ENCODE data around the gene AMMECR1. TPM values are rescaled to one million over a fixed set of nuclear protein-coding genes. Genes with fewer than 3 reads are reported as not detected.
A peak's percentile ranks its signal among the peaks of the same experiment; 100 is the strongest.

AMMECR1 gene
- total RNA-seq, 2 experiments from 2014 or later: 7.6 to 8.4 TPM

DNA sequence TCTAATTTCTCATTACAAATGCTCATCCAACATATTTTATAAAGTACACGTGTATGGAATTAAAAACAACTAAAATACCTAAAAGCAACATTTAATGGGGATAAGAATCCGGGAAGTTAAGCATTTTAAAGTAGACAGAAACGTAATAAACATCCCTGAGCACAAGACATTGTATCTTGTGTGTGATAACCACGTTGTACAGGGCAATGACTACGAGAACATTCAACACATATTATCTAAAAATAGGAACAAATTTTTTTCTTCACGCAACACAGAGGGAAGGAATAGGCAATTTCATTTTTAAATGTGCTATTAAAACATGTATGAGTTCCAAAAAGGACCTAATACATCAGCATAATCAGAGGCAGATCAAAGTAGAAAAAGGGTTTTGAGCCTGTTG lies 49.5 kb downstream of the AMMECR1 start:
- ATAC-seq (no peak), DNase-seq (no peak)
- Mint-ChIP-seq H3K4me1 (ENCODE audit: low read depth) (peaks cover 33% of the 10 kb centered on the region), H3K9me3 (no peaks in the 10 kb centered on the region), H3K4me3 (no peak overlapping the region), H3K27me3 (no peaks in the 10 kb centered on the region), H3K27ac (peak overlapping the region; percentile 67), H3K36me3 (ENCODE audit: low read depth) (peaks cover 2% of the 10 kb centered on the region)
- intact Hi-C loops (cut with micrococcal nuclease): no loop called here
- TF ChIP-seq, protein P1, sequence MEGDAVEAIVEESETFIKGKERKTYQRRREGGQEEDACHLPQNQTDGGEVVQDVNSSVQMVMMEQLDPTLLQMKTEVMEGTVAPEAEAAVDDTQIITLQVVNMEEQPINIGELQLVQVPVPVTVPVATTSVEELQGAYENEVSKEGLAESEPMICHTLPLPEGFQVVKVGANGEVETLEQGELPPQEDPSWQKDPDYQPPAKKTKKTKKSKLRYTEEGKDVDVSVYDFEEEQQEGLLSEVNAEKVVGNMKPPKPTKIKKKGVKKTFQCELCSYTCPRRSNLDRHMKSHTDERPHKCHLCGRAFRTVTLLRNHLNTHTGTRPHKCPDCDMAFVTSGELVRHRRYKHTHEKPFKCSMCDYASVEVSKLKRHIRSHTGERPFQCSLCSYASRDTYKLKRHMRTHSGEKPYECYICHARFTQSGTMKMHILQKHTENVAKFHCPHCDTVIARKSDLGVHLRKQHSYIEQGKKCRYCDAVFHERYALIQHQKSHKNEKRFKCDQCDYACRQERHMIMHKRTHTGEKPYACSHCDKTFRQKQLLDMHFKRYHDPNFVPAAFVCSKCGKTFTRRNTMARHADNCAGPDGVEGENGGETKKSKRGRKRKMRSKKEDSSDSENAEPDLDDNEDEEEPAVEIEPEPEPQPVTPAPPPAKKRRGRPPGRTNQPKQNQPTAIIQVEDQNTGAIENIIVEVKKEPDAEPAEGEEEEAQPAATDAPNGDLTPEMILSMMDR (IDR thresholded peaks at IDR 0.05): no peak
- ChIA-PET POLR2A (no interaction called here), CTCF (no interaction called here)

DNA sequence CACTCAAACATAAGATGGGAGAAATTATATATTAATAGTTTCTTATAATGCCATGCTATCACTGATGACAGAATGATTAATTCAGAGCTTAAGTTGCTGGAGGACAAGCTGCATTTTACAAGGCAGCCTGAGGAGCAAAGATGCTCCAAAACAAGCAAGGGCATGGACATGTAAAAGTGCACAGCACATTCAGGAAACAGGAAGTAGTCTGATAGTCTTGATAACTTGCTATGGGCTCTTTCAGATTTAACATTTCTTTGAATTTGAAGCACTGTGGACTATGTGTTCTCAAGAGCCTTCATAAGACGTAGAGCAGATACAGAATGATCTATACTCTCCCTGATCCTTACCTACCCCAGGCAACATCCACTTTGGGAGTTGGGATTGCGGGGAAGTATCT lies 50.0 kb downstream of the AMMECR1 start:
- ChIA-PET CTCF (no interaction called here), POLR2A (interaction anchor here (0.7 kb wide), 1 partner anchor 102 kb away, joined by 4 read pairs; no protein-coding TSS in a partner anchor)
- intact Hi-C loops (cut with micrococcal nuclease): no loop called here
- Mint-ChIP-seq H3K27me3 (no peaks in the 10 kb centered on the region), H3K9me3 (no peaks in the 10 kb centered on the region), H3K27ac (peak overlapping the region; percentile 67), H3K4me3 (no peak overlapping the region), H3K36me3 (ENCODE audit: low read depth) (peaks cover 2% of the 10 kb centered on the region), H3K4me1 (ENCODE audit: low read depth) (peaks cover 33% of the 10 kb centered on the region)
- ATAC-seq: no peak
- TF ChIP-seq, protein P1 (IDR thresholded peaks at IDR 0.05): no peak
- no peak for DNase-seq

DNA sequence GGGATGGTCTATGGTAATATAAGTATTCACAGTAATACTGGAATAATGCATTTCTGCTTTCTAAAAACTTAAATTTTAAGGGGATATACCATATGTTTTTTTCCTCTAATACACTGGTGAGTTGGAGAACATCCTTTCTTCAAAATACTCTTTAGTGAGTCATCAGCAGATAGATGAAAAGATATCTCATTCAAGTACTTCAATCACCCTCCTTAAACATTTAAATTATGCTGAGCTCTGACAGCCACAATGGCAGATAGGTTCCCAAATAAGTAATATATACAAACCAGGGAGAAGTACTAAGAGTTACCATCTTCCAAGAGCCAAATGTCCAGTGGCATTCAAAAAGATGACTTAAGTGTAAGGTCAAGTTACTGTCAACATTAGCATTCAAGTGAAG lies 52.2 kb downstream of the AMMECR1 start:
- ChIA-PET CTCF (no interaction called here), POLR2A (interaction anchor here (0.6 kb wide), 1 partner anchor 12 kb away, joined by 4 read pairs; no protein-coding TSS in a partner anchor)
- Mint-ChIP-seq H3K27me3 (no peaks in the 10 kb centered on the region), H3K4me3 (no peak overlapping the region), H3K9me3 (no peaks in the 10 kb centered on the region), H3K4me1 (ENCODE audit: low read depth) (peaks cover 30% of the 10 kb centered on the region), H3K36me3 (ENCODE audit: low read depth) (peaks cover 4% of the 10 kb centered on the region), H3K27ac (no peak overlapping the region)
- intact Hi-C loops (cut with micrococcal nuclease): no loop called here
- DNase-seq: no peak
- TF ChIP-seq, protein P1 (IDR thresholded peaks at IDR 0.05): no peak
- no peak for ATAC-seq

DNA sequence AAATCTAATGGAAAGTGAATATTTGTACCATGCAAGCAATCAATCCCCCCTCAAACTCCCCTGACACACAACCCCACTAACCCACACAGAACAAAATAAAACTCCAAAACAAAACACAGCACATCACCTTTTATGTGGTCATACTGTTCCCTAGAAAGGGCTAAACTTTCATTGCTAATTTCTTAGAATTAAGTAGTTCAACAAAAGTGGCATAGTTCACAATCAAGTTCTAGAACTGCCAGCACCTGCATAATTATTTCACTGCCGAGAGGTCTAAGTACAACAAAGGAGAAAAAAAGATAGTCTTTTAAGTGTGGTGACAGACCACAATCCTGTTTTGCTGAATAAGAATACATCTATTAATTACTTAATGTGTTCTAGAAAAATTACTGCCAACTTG lies 58.8 kb downstream of the AMMECR1 start:
- H3K36me3 Mint-ChIP-seq (ENCODE audit: low read depth): peaks cover 4% of the 10 kb centered on the region
- intact Hi-C loops (cut with micrococcal nuclease): no loop called here
- POLR2A ChIA-PET: no interaction called here
- H3K27ac Mint-ChIP-seq: no peak overlapping the region
- TF ChIP-seq, protein P1 (IDR thresholded peaks at IDR 0.05): no peak
- no peaks in the 10 kb centered on the region for H3K9me3 Mint-ChIP-seq
- DNase-seq (no peak), ATAC-seq (no peak)
- H3K4me3 Mint-ChIP-seq: no peak overlapping the region
- peaks cover 23% of the 10 kb centered on the region for H3K4me1 Mint-ChIP-seq (ENCODE audit: low read depth)
- no peaks in the 10 kb centered on the region for H3K27me3 Mint-ChIP-seq
- CTCF ChIA-PET: no interaction called here

DNA sequence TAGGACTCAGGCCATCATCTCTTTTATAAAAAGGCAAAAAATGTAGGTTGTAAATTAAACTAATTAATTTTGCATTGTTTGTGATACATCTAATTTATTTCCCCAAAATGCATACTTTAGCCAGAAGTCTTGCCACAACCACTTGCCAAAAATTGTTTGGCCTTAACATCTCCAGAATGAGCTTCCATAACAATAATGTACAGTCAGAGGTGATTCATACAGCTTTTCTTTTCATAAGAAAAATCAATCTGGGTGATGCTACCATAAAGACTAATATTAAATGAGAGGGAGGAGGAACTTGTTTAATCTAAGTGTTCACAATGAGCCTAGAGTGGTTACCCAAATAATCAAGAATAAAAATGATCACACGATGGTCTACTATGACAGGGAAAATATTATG lies 59.3 kb downstream of the AMMECR1 start:
- POLR2A ChIA-PET: no interaction called here
- peaks cover 1% of the 10 kb centered on the region for H3K36me3 Mint-ChIP-seq (ENCODE audit: low read depth)

More for the DNA sequence above, 59.3 kb downstream of the AMMECR1 start:
- H3K27ac Mint-ChIP-seq: no peak overlapping the region
- CTCF ChIA-PET: no interaction called here
- no peaks in the 10 kb centered on the region for H3K27me3 Mint-ChIP-seq
- peaks cover 23% of the 10 kb centered on the region for H3K4me1 Mint-ChIP-seq (ENCODE audit: low read depth)
- DNase-seq (no peak), ATAC-seq (no peak)
- TF ChIP-seq, protein P1 (IDR thresholded peaks at IDR 0.05): no peak
- H3K9me3 Mint-ChIP-seq: no peaks in the 10 kb centered on the region
- intact Hi-C loops (cut with micrococcal nuclease): no loop called here
- H3K4me3 Mint-ChIP-seq: no peak overlapping the region
